A549 (cell line): Measurements from ENCODE around the gene RELN. TPM values are rescaled to one million over a fixed set of nuclear protein-coding genes. Genes with fewer than 3 reads are reported as not detected.

Source experiments
- ATAC-seq, 2 experiments: fragments of 200-7000 bp in 1 of 2; fragments of >200 bp in 1 of 2; cut with Nextera tagmentation in 1 of 2; cut with Tn5 transposase in 1 of 2; 3 replicates each; pipeline versions ENCODE4 v1.8.0 to v1.9.1; 2018 to 2020; ENCODE audit warnings: mild to moderate bottlenecking in 1 of 2, moderate library complexity in 1 of 2
- CTCF ChIA-PET: fragments of 300-600 bp; sonication (Branson Sonifier 250); formaldehyde crosslinking; extraction: SDS; loops from one replicate; lab custom pipeline; 2021; ENCODE audit warnings: antibody characterized with exemption, inconsistent platforms; lab: Yijun Ruan, JAX
- POLR2A ChIA-PET: fragments of 350-600 bp; formaldehyde crosslinking; extraction: SDS; loops from one replicate; lab custom pipeline; 2021; ENCODE audit warnings: antibody characterized with exemption, inconsistent platforms; lab: Yijun Ruan, JAX
- DNase-seq, 2 experiments: peaks; one replicate each; pipeline versions ENCODE4 v3.0.0 to v3.0.0-alpha.2; 2011 to 2016; ENCODE audit warnings: low read depth in 1 of 2, low spot score in 1 of 2
- FAIRE-seq: peaks from 2 replicates; lab custom pipeline; 2011; peaks lifted over from hg19 to GRCh38; lab: Jason Lieb, UNC
- H3K27ac ChIP-seq, 2 experiments: fragments of >200 bp; sonication (Bioruptor Twin); formaldehyde crosslinking; 3 replicates each; pipeline ENCODE4 v1.5.1; 2016 to 2017
- H3K4me1 ChIP-seq: fragments of >200 bp; sonication (Bioruptor Twin); formaldehyde crosslinking; 3 replicates; pipeline ENCODE4 v1.6.1; 2016
- H3K4me2 ChIP-seq: fragments of >200 bp; sonication (Bioruptor Twin); formaldehyde crosslinking; 3 replicates; pipeline ENCODE4 v1.6.1; 2016
- H3K4me3 ChIP-seq: fragments of >200 bp; sonication (Bioruptor Twin); formaldehyde crosslinking; 3 replicates; pipeline ENCODE4 v1.5.1; 2016
- H3K9me3 ChIP-seq: fragments of >200 bp; sonication (Bioruptor Twin); formaldehyde crosslinking; 3 replicates; pipeline ENCODE4 v1.6.1; 2016
- CBX8 ChIP-seq: fragments of 200-600 bp; sonication (generic); IDR thresholded peaks from 2 replicates; pipeline ENCODE4 v1.6.1; 2016
- EHF ChIP-seq: fragments of 250-450 bp; sonication (Bioruptor Pico); IDR thresholded peaks from 2 replicates; pipeline ENCODE4 v1.5.0; 2020; ENCODE audit warnings: mild to moderate bottlenecking
- EHMT2 ChIP-seq: fragments of 200-600 bp; sonication (generic); IDR thresholded peaks from 2 replicates; pipeline ENCODE4 v1.6.1; 2016; ENCODE audit warnings: antibody characterized with exemption, low read depth, mild to moderate bottlenecking, moderate library complexity
- FOSL2 ChIP-seq, 2 experiments: fragments of 450-650 bp in 1 of 2; fragments of >200 bp in 1 of 2; sonication (Bioruptor Twin) in 1 of 2; formaldehyde crosslinking; IDR thresholded peaks; 2 replicates each; pipeline versions ENCODE4 v1.5.0 to v1.6.1; 2016 to 2020; ENCODE audit warnings: mild to moderate bottlenecking in 1 of 2, moderate library complexity in 1 of 2
- GATA3 ChIP-seq: IDR thresholded peaks from 2 replicates; pipeline ENCODE4 v1.6.1; 2012; ENCODE audit warnings: borderline replicate concordance
- HEYL ChIP-seq: fragments of 250-450 bp; sonication (Bioruptor Pico); IDR thresholded peaks from 2 replicates; pipeline ENCODE4 v1.8.0; 2021; ENCODE audit warnings: mild to moderate bottlenecking, moderate library complexity
- HOXA7 ChIP-seq: fragments of 250-450 bp; sonication (Bioruptor Pico); IDR thresholded peaks from 2 replicates; pipeline ENCODE4 v1.5.0; 2020; ENCODE audit warnings: mild to moderate bottlenecking, moderate library complexity
- HOXB5 ChIP-seq: fragments of 250-450 bp; sonication (Bioruptor Pico); IDR thresholded peaks from 2 replicates; pipeline ENCODE4 v1.5.0; 2020; ENCODE audit warnings: mild to moderate bottlenecking, moderate library complexity
- KDM5A ChIP-seq: fragments of 200-600 bp; sonication (generic); IDR thresholded peaks from 2 replicates; pipeline ENCODE4 v1.6.1; 2016; ENCODE audit warnings: antibody characterized with exemption, mild to moderate bottlenecking
- MAZ ChIP-seq: fragments of 150-350 bp; IDR thresholded peaks from 2 replicates; pipeline ENCODE4 v1.6.1; 2014; ENCODE audit warnings: antibody characterized with exemption, low read depth, low read length, borderline replicate concordance
- MYC ChIP-seq: IDR thresholded peaks from 2 replicates; pipeline ENCODE4 v1.6.1; 2012; ENCODE audit warnings: mild to moderate bottlenecking, inconsistent platforms, low read length, improper control_type of control experiment, borderline replicate concordance
- POLR2A ChIP-seq: IDR thresholded peaks from 2 replicates; pipeline ENCODE4 v1.6.1; 2012; ENCODE audit warnings: mild to moderate bottlenecking, low read length
- RARB ChIP-seq: fragments of 250-450 bp; sonication (Bioruptor Pico); IDR thresholded peaks from 2 replicates; pipeline ENCODE4 v1.8.0; 2021; ENCODE audit warnings: mild to moderate bottlenecking, moderate library complexity
- RFX5 ChIP-seq: fragments of 450-650 bp; IDR thresholded peaks from 2 replicates; pipeline ENCODE4 v1.7.1; 2014; ENCODE audit warnings: antibody characterized with exemption, mild to moderate bottlenecking, moderate library complexity
- SREBF2 ChIP-seq: fragments of 450-650 bp; IDR thresholded peaks from 2 replicates; pipeline ENCODE4 v1.6.1; 2014; ENCODE audit warnings: mild to moderate bottlenecking, moderate library complexity
- ZSCAN20 ChIP-seq: fragments of 250-450 bp; sonication (Bioruptor Pico); IDR thresholded peaks from 2 replicates; pipeline ENCODE4 v1.8.0; 2022; ENCODE audit warnings: mild to moderate bottlenecking, moderate library complexity
- WGBS: methylation state at CpG from one replicate; pipeline ENCODE4 v1.1.6; 2017; ENCODE audit errors: missing lambda C conversion rate; 5-methylcytosine and 5-hydroxymethylcytosine counted together
- polyA plus RNA-seq, 4 experiments: library from polyadenylated mRNA; depleted of rRNA in 3 of 4; stranded (reverse); fragments of >200 nt; fragmentation: RNase III in 1 of 4; extraction: RNeasy Plus Mini Kit Qiagen cat#74134 plus additional on column Dnase treatment in 1 of 4; gene quantifications; 2 replicates in 3 of 4; 3 replicates in 1 of 4; pipeline ENCODE4 v1.2.3, GENCODE V29; 2011 to 2017
- TF ChIP-seq, protein P1 (sequence below): fragments of 150-350 bp; IDR thresholded peaks from 2 replicates; pipeline ENCODE4 v1.6.1; 2014; ENCODE audit warnings: low read depth, mild to moderate bottlenecking, low read length
- TF ChIP-seq, protein P2 (sequence below): IDR thresholded peaks from 2 replicates; pipeline ENCODE4 v1.6.1; 2012
- TF ChIP-seq, protein P3 (sequence below): fragments of >200 bp; sonication (Bioruptor Twin); formaldehyde crosslinking; IDR thresholded peaks from 3 replicates; pipeline ENCODE4 v1.6.1; 2016
- TF ChIP-seq, protein P4 (sequence below): fragments of 450-650 bp; IDR thresholded peaks from 2 replicates; pipeline ENCODE4 v1.6.1; 2014; ENCODE audit warnings: antibody characterized with exemption

The RELN gene
- polyA plus RNA-seq, 2 of the 4 experiments (the other 2 are of a cell fraction), result not detected

DNA sequence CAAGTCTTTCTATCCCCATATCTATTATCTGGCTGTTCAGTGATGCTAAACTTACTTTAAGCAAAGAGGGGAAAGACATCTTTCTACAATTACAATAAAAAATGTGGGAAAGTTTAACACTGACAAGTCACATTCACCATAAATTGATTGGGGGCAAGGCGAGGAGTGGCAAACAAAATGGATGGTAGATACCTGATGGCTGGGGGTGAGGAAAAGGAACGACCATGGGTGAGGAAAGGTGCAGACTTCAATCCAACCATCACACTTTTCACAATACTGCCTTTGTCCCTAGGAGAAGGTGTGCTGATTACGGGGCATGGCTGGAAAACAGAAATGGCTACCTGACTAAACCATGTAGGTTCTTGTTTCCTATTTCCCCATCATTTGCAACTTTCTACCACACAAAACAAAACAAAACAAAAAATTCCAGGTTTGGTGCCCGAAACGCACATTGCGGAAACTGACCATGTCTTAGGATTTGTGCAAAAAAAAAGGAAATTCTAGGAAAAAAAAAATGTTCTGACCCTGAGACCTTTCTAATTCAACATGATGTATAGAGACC is 3.8 kb downstream of the RELN start:
- no peak for ATAC-seq
- CTCF ChIA-PET, result interaction anchor here (0.8 kb wide), 1 partner anchor 14 kb away, joined by 3 read pairs; no protein-coding TSS in a partner anchor
- Histone ChIP-seq H3K9me3 (no peaks in the 10 kb centered on the region), H3K4me2 (no peak overlapping the region), H3K4me1 (peaks cover 7% of the 10 kb centered on the region; the same call in 1 of the 3 replicates), H3K4me3 (no peak overlapping the region), H3K27ac (no peak overlapping the region)
- DNase-seq, result no peak
- POLR2A ChIA-PET, result no interaction called here
- TF ChIP-seq MAZ, result no peak
- WGBS, result 33% methylated on average over 6 of the region's 6 CpGs
- FAIRE-seq, result no peak

DNA sequence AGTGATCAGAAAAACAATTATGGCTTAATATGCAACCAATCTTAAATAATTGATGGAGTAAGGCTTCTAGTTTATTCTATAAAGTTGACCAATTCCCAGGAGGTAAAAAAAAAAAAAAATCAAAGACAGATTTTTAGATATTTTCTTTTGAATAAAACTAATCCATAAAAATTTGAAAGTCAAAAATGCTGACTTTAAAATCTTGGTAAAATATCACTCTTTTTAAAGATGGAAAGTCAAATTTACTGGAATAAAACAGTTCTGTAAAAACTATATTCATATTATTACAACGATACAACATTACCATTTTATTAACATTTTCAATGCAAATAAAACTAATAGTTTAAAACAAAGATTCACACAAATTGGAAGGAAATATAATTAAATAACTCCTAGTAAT is 5.4 kb downstream of the RELN start:
- DNase-seq (no peak), ATAC-seq (no peak), FAIRE-seq (no peak)
- TF ChIP-seq MYC (no peak), EHF (CRISPR knock-in tag) (no peak), CBX8 (no peak), EHMT2 (no peak), POLR2A (no peak), KDM5A (no peak), ZSCAN20 (no peak), GATA3 (no peak), SREBF2 (no peak), HOXB5 (CRISPR knock-in tag) (no peak)
- TF ChIP-seq, protein P1, sequence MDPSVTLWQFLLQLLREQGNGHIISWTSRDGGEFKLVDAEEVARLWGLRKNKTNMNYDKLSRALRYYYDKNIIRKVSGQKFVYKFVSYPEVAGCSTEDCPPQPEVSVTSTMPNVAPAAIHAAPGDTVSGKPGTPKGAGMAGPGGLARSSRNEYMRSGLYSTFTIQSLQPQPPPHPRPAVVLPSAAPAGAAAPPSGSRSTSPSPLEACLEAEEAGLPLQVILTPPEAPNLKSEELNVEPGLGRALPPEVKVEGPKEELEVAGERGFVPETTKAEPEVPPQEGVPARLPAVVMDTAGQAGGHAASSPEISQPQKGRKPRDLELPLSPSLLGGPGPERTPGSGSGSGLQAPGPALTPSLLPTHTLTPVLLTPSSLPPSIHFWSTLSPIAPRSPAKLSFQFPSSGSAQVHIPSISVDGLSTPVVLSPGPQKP, result no peak
- TF ChIP-seq, protein P2, sequence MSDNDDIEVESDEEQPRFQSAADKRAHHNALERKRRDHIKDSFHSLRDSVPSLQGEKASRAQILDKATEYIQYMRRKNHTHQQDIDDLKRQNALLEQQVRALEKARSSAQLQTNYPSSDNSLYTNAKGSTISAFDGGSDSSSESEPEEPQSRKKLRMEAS, result no peak
- TF ChIP-seq, protein P3, sequence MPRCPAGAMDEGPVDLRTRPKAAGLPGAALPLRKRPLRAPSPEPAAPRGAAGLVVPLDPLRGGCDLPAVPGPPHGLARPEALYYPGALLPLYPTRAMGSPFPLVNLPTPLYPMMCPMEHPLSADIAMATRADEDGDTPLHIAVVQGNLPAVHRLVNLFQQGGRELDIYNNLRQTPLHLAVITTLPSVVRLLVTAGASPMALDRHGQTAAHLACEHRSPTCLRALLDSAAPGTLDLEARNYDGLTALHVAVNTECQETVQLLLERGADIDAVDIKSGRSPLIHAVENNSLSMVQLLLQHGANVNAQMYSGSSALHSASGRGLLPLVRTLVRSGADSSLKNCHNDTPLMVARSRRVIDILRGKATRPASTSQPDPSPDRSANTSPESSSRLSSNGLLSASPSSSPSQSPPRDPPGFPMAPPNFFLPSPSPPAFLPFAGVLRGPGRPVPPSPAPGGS, result no peak
- TF ChIP-seq, protein P4, sequence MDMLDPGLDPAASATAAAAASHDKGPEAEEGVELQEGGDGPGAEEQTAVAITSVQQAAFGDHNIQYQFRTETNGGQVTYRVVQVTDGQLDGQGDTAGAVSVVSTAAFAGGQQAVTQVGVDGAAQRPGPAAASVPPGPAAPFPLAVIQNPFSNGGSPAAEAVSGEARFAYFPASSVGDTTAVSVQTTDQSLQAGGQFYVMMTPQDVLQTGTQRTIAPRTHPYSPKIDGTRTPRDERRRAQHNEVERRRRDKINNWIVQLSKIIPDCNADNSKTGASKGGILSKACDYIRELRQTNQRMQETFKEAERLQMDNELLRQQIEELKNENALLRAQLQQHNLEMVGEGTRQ, result no peak
- Histone ChIP-seq H3K4me3 (no peak overlapping the region), H3K4me1 (0 out of 3 replicates have a peak, but pooled peaks cover 2% of the 10 kb centered on the region), H3K9me3 (no peaks in the 10 kb centered on the region), H3K4me2 (no peak overlapping the region), H3K27ac (no peak overlapping the region)
- CTCF ChIA-PET, result no interaction called here
- 2% methylated on average over 1 of the region's 1 CpG for WGBS
- POLR2A ChIA-PET, result no interaction called here

DNA sequence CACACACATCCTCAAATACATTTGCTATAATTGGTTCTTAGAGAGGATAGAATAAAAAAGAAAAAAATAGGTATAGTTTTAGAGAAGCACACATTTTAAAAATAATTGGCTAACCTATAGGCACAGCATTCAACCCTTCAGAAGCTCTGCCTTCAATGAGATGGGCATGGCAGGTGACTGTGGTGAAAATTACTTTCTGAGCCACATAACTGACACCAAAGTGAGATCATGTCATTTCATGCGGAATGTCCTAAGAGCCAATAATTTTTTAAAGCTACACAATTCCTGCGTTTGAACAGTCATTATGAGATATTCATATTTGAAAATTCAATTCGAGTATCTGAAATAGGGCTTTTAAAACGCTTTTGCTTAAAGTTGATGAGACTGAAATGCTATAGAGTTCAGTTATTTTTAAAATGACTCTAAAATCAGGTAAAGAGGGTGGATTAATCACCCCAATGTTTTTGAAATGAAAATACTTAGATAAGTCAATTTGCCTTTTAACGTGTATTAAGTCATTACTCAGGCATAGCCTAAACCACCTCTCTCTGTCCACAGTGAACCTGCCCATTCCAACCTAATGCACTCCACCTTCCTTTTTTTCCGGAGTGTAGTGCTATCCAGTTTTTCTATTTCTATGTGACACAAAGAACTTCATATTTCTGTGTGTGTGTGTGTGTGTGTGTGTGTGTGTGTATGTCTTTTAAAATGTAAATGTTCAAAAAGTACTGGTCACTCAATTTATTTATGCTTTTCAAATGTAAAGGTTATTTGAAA is 6.1 kb downstream of the RELN start:
- DNase-seq, result no peak
- ATAC-seq, result no peak
- 15% methylated on average over 6 of the region's 6 CpGs for WGBS
- Histone ChIP-seq H3K4me3 (no peak overlapping the region), H3K4me1 (no peaks in the 10 kb centered on the region), H3K27ac (no peak overlapping the region), H3K4me2 (no peak overlapping the region), H3K9me3 (no peaks in the 10 kb centered on the region)
- no peak for FAIRE-seq
- TF ChIP-seq HEYL (CRISPR knock-in tag), result no peak
- no peak for TF ChIP-seq POLR2A
- no peak for TF ChIP-seq HOXA7 (CRISPR knock-in tag)
- no peak for TF ChIP-seq RARB (CRISPR knock-in tag)
- TF ChIP-seq RFX5, result no peak
- TF ChIP-seq GATA3, result no peak
- TF ChIP-seq FOSL2 (IDR thresholded peaks at IDR 0.05), result no peak
- TF ChIP-seq FOSL2 (CRISPR knock-in tag; IDR thresholded peaks at IDR 0.05), result no peak
- TF ChIP-seq, protein P3, result no peak
- no peak for TF ChIP-seq SREBF2
- TF ChIP-seq, protein P4, result no peak
- ChIA-PET POLR2A (no interaction called here), CTCF (interaction anchor here (1.0 kb wide), 1 partner anchor 9 kb away, joined by 3 read pairs; no protein-coding TSS in a partner anchor)
